ENCODE measurements around the gene SPOCK2.

Gene SPOCK2

GRCh38 chr10:72011976-72012512, 76.3 kb downstream of the SPOCK2 start:
- H3K4me3 ChIP-seq (ENCODE audit: low read depth, low read length), result no peak overlapping the region
- no peak for DNase-seq (ENCODE audit: low read depth)
- no peak for TF ChIP-seq CTCF (conservative IDR thresholded peaks at IDR 0.05; ENCODE audit: low read depth, low read length)

GRCh38 chr10:72011468-72011867, 76.9 kb downstream of the SPOCK2 start:
- DNase-seq (ENCODE audit: low read depth), result no peak
- no peak for TF ChIP-seq CTCF (conservative IDR thresholded peaks at IDR 0.05; ENCODE audit: low read depth, low read length)
- H3K4me3 ChIP-seq (ENCODE audit: low read depth, low read length), result no peak overlapping the region

GRCh38 chr10:72011016-72011415, 77.3 kb downstream of the SPOCK2 start:
- H3K4me3 ChIP-seq (ENCODE audit: low read depth, low read length), result no peak overlapping the region
- DNase-seq (ENCODE audit: low read depth), result no peak
- no peak for TF ChIP-seq CTCF (conservative IDR thresholded peaks at IDR 0.05; ENCODE audit: low read depth, low read length)

- DNase-seq (ENCODE audit: low read depth), result peak; percentile 14
- H3K4me3 ChIP-seq (ENCODE audit: low read depth, low read length), result no peak overlapping the region
- TF ChIP-seq CTCF (conservative IDR thresholded peaks at IDR 0.05; ENCODE audit: low read depth, low read length), result no peak
Measured at GRCh38 chr10:72010234-72010973, 77.9 kb downstream of the SPOCK2 start.

GRCh38 chr10:72009425-72010081, 78.8 kb downstream of the SPOCK2 start:
- TF ChIP-seq CTCF (conservative IDR thresholded peaks at IDR 0.05; ENCODE audit: low read depth, low read length), result no peak
- peak overlapping the region; percentile 7 for H3K4me3 ChIP-seq (ENCODE audit: low read depth, low read length)
- peak; percentile 98 for DNase-seq (ENCODE audit: low read depth)

GRCh38 chr10:72009051-72009424, 79.3 kb downstream of the SPOCK2 start:
- TF ChIP-seq CTCF (conservative IDR thresholded peaks at IDR 0.05; ENCODE audit: low read depth, low read length), result no peak
- no peak overlapping the region for H3K4me3 ChIP-seq (ENCODE audit: low read depth, low read length)
- no peak for DNase-seq (ENCODE audit: low read depth)
